IMR-90 (cell line): ENCODE results near the gene C16orf74. TPM values are rescaled to one million over a fixed set of nuclear protein-coding genes. Genes with fewer than 3 reads are reported as not detected.

ENCODE experiments used
- ATAC-seq: fragments of 200-7000 bp; cut with Tn5 transposase; 2 replicates; pipeline ENCODE4 v1.9.1; 2020; ENCODE audit warnings: low read depth, mild to moderate bottlenecking, moderate library complexity
- BruUV-seq: library from RNA; stranded (reverse); fragments of 400-500 nt; replicated peaks from 2 replicates; lab custom pipeline; 2021; lab: Mats Ljungman, UMichigan
- CTCF ChIA-PET: fragments of 300-600 bp; formaldehyde crosslinking; extraction: SDS; loops from one replicate; lab custom pipeline; 2021; ENCODE audit warnings: antibody characterized with exemption; lab: Yijun Ruan, JAX
- POLR2A ChIA-PET: fragments of 300-600 bp; sonication (Branson Sonifier 250); formaldehyde crosslinking; loops from one replicate; lab custom pipeline; 2022; ENCODE audit warnings: antibody characterized with exemption; ENCODE audit not compliant: unreplicated experiment; lab: Charles Lee
- DNase-seq: peaks from one replicate; pipeline ENCODE4 v3.0.0; 2013
- H2AFZ ChIP-seq: replicated peaks from 2 replicates; pipeline ENCODE3; 2013; ENCODE audit warnings: low read length, mild to moderate bottlenecking; ENCODE audit not compliant: poor library complexity
- H2AK5ac ChIP-seq: 2 replicates; pipeline ENCODE4 v1.6.1; 2013; ENCODE audit warnings: low read depth, low read length, inconsistent platforms
- H2AK9ac ChIP-seq: replicated peaks from 2 replicates; pipeline ENCODE3; 2013; ENCODE audit warnings: mild to moderate bottlenecking, low read depth, low read length, moderate library complexity; ENCODE audit not compliant: poor library complexity
- H2BK120ac ChIP-seq: 2 replicates; pipeline ENCODE4 v1.6.1; 2013; ENCODE audit warnings: low read depth, low read length, inconsistent platforms
- H2BK15ac ChIP-seq: 3 replicates; pipeline ENCODE4 v1.6.1; 2013; ENCODE audit warnings: low read depth, low read length, inconsistent platforms
- H2BK20ac ChIP-seq: 2 replicates; pipeline ENCODE4 v1.6.1; 2013; ENCODE audit warnings: low read depth, mild to moderate bottlenecking, inconsistent platforms, low read length, moderate library complexity
- H2BK5ac ChIP-seq: 2 replicates; pipeline ENCODE4 v1.6.1; 2013; ENCODE audit warnings: mild to moderate bottlenecking, low read depth, low read length, inconsistent platforms; ENCODE audit not compliant: poor library complexity, severe bottlenecking
- H3K14ac ChIP-seq: replicated peaks from 2 replicates; pipeline ENCODE4 v1.6.1; 2013; ENCODE audit warnings: low read depth, low read length, inconsistent platforms
- H3K18ac ChIP-seq: 2 replicates; pipeline ENCODE4 v1.6.1; 2013; ENCODE audit warnings: low read depth, low read length, control low read depth
- H3K23ac ChIP-seq: 2 replicates; pipeline ENCODE4 v1.6.1; 2013; ENCODE audit warnings: low read depth, low read length, inconsistent platforms
- H3K27ac ChIP-seq: 2 replicates; pipeline ENCODE4 v1.5.1; 2013; ENCODE audit warnings: mild to moderate bottlenecking, control low read depth, low read length; ENCODE audit not compliant: insufficient read depth
- H3K27me3 ChIP-seq: 2 replicates; pipeline ENCODE4 v1.6.1; 2013; ENCODE audit warnings: low read length; ENCODE audit not compliant: control insufficient read depth, insufficient read depth
- H3K36me3 ChIP-seq: 2 replicates; pipeline ENCODE4 v1.6.1; 2013; ENCODE audit warnings: low read length, mixed read lengths; ENCODE audit not compliant: control insufficient read depth, insufficient read depth
- H3K4ac ChIP-seq: 2 replicates; pipeline ENCODE4 v1.6.1; 2013; ENCODE audit warnings: low read depth, low read length, inconsistent platforms
- H3K4me1 ChIP-seq: 2 replicates; pipeline ENCODE4 v1.6.1; 2013; ENCODE audit warnings: low read length, mixed read lengths; ENCODE audit not compliant: control insufficient read depth, insufficient read depth
- H3K4me2 ChIP-seq: 2 replicates; pipeline ENCODE4 v1.6.1; 2013; ENCODE audit warnings: low read depth, mild to moderate bottlenecking, control low read depth, low read length, moderate library complexity
- H3K4me3 ChIP-seq: 2 replicates; pipeline ENCODE4 v1.5.1; 2013; ENCODE audit warnings: low read depth, mild to moderate bottlenecking, control low read depth, low read length, moderate library complexity; ENCODE audit not compliant: insufficient read depth
- H3K56ac ChIP-seq: 2 replicates; pipeline ENCODE4 v1.6.1; 2013; ENCODE audit warnings: low read length, inconsistent platforms; ENCODE audit not compliant: insufficient read depth; ENCODE audit errors: extremely low read depth
- H3K79me1 ChIP-seq, 2 experiments: 2 replicates each; pipeline ENCODE4 v1.6.1; 2013; ENCODE audit warnings: low read length in 2 of 2, inconsistent platforms in 1 of 2, low read depth in 1 of 2
- H3K9ac ChIP-seq: 2 replicates; pipeline ENCODE4 v1.6.1; 2013; ENCODE audit warnings: low read depth, low read length, control low read depth
- H3K9me1 ChIP-seq: 2 replicates; pipeline ENCODE4 v1.6.1; 2013; ENCODE audit warnings: low read length, inconsistent platforms; ENCODE audit not compliant: insufficient read depth
- H3K9me3 ChIP-seq: 2 replicates; pipeline ENCODE4 v1.6.1; 2013; ENCODE audit warnings: low read length; ENCODE audit not compliant: control insufficient read depth, insufficient read depth
- H4K20me1 ChIP-seq: 2 replicates; pipeline ENCODE4 v1.6.1; 2013; ENCODE audit warnings: low read length, inconsistent platforms; ENCODE audit not compliant: insufficient read depth
- H4K5ac ChIP-seq: 2 replicates; pipeline ENCODE4 v1.6.1; 2013; ENCODE audit warnings: mild to moderate bottlenecking, low read depth, low read length, control low read depth
- H4K8ac ChIP-seq, 2 experiments: 2 replicates each; pipeline ENCODE4 v1.6.1; 2013; ENCODE audit warnings: low read depth in 2 of 2, low read length in 2 of 2, control low read depth in 1 of 2, inconsistent platforms in 1 of 2
- H4K91ac ChIP-seq: 2 replicates; pipeline ENCODE4 v1.6.1; 2013; ENCODE audit warnings: low read depth, low read length, inconsistent platforms; ENCODE audit not compliant: insufficient read depth
- BHLHE40 ChIP-seq: fragments of 150-350 bp; IDR thresholded peaks from 2 replicates; pipeline ENCODE4 v1.6.1; 2016; ENCODE audit warnings: mild to moderate bottlenecking, low read depth, low read length
- CEBPB ChIP-seq: IDR thresholded peaks from 2 replicates; pipeline ENCODE4 v1.6.1; 2012; ENCODE audit warnings: low read depth, low read length, improper control_type of control experiment
- CHD1 ChIP-seq: IDR thresholded peaks from 2 replicates; pipeline ENCODE4 v1.6.1; 2012; ENCODE audit warnings: low read depth, low read length, improper control_type of control experiment
- FOS ChIP-seq: fragments of 150-350 bp; IDR thresholded peaks from 2 replicates; pipeline ENCODE4 v1.6.1; 2016; ENCODE audit warnings: low read depth, low read length
- MAFK ChIP-seq: IDR thresholded peaks from 2 replicates; pipeline ENCODE4 v1.6.1; 2012; ENCODE audit warnings: low read depth, low read length, improper control_type of control experiment
- MAZ ChIP-seq: IDR thresholded peaks from 2 replicates; pipeline ENCODE4 v1.6.1; 2012; ENCODE audit warnings: low read depth, mild to moderate bottlenecking, low read length, improper control_type of control experiment, moderate library complexity, borderline replicate concordance
- MXI1 ChIP-seq: IDR thresholded peaks from 2 replicates; pipeline ENCODE4 v1.6.1; 2012; ENCODE audit warnings: low read depth, mild to moderate bottlenecking, low read length, moderate library complexity, borderline replicate concordance
- NFE2L2 ChIP-seq: fragments of 150-350 bp; IDR thresholded peaks from 2 replicates; pipeline ENCODE4 v1.6.1; 2016; ENCODE audit warnings: low read depth, mild to moderate bottlenecking, low read length
- POLR2A ChIP-seq: IDR thresholded peaks from 2 replicates; pipeline ENCODE4 v1.6.1; 2012; ENCODE audit warnings: mild to moderate bottlenecking, low read depth, low read length
- RAD21 ChIP-seq: IDR thresholded peaks from 2 replicates; pipeline ENCODE4 v1.6.1; 2012; ENCODE audit warnings: low read length, improper control_type of control experiment
- RCOR1 ChIP-seq: IDR thresholded peaks from 2 replicates; pipeline ENCODE4 v1.6.1; 2012; ENCODE audit warnings: mild to moderate bottlenecking, low read length, improper control_type of control experiment; ENCODE audit not compliant: insufficient replicate concordance
- RFX5 ChIP-seq: IDR thresholded peaks from 2 replicates; pipeline ENCODE4 v1.8.0; 2012; ENCODE audit warnings: low read depth, mild to moderate bottlenecking, low read length, moderate library complexity
- SMC3 ChIP-seq: fragments of 150-350 bp; IDR thresholded peaks from 2 replicates; pipeline ENCODE4 v1.6.1; 2016; ENCODE audit warnings: low read depth, mild to moderate bottlenecking, antibody characterized with exemption, low read length, moderate library complexity
- WGBS, 2 experiments: methylation state at CpG; one replicate each; pipeline versions ENCODE4 v1.1.5 to v1.1.7; 2013; ENCODE audit warnings: missing lambda C conversion rate in 2 of 2; ENCODE audit not compliant: insufficient read length in 1 of 2; ENCODE audit errors: extremely low coverage in 2 of 2; 5-methylcytosine and 5-hydroxymethylcytosine counted together
- dilution Hi-C: fragments of 300-500 bp; cut with HindIII; formaldehyde crosslinking; loops from one replicate; pipeline ENCODE4 v1.14.3; 2018; ENCODE audit warnings: low sequenced_read_pairs; ENCODE audit not compliant: unreplicated experiment
- in situ Hi-C: fragments of 300-500 bp; cut with MboI; formaldehyde crosslinking; loops from 3 replicates; pipeline ENCODE4 v1.14.3; 2019; ENCODE audit warnings: low sequenced_read_pairs, inconsistent platforms, mixed read lengths
- intact Hi-C: fragments of 100-400 bp; cut with micrococcal nuclease; formaldehyde crosslinking; loops from 2 replicates; pipeline ENCODE4 v1.10.0; 2022
- polyA plus RNA-seq, 3 experiments: library from polyadenylated mRNA; depleted of rRNA; stranded (reverse); fragments of >200 nt; gene quantifications; 2 replicates each; pipeline ENCODE4 v1.2.3, GENCODE V29; 2012; ENCODE audit warnings: low replicate concordance in 1 of 3
- total RNA-seq: library from RNA; depleted of rRNA; stranded (reverse); fragments of >200 nt; gene quantifications from 2 replicates; pipeline ENCODE4 v1.2.3, GENCODE V29; 2012
- TF ChIP-seq, protein P1 (sequence below): fragments of 150-350 bp; IDR thresholded peaks from 2 replicates; pipeline ENCODE4 v1.6.1; 2017; ENCODE audit warnings: mild to moderate bottlenecking, antibody characterized with exemption, low read length, low read depth
- TF ChIP-seq, protein P2 (sequence below): fragments of 150-350 bp; IDR thresholded peaks from 2 replicates; pipeline ENCODE4 v1.6.1; 2016; ENCODE audit warnings: low read depth, mild to moderate bottlenecking, low read length, moderate library complexity, borderline replicate concordance
- TF ChIP-seq, protein P3 (sequence below): conservative IDR thresholded peaks from 2 replicates; pipeline ENCODE4 v1.5.1; 2012; ENCODE audit warnings: mild to moderate bottlenecking, low read depth, low read length, improper control_type of control experiment

C16orf74 gene
- total and polyA plus RNA-seq, 2 of the 4 experiments (the other 2 are of a cell fraction): 4.5 to 12.2 TPM

DNA sequence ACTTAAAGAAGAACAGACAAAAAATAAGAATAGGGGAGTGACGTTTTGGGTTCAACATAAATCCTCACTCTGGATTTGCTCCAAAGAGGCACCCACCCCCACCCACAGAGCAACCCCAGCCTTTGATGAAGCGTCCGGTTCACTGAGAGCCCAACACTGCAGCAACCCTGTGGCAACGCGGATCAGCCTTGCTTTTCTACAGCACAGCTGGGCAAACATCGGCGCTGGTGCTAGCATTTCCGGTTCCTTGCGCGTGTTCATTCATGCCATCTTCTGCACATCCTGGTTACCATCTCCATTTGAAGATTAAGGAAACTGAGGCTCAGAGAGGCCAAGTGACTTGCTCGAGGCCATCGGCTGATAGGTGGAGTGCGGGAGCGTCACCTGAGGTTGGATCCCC lies 53.5 kb downstream of the C16orf74 start:
- H4K91ac ChIP-seq: no peak overlapping the region
- 0 out of 2 replicates have a peak, but pooled peaks cover 3% of the 10 kb centered on the region for H3K4me1 ChIP-seq
- WGBS, 2 experiments: 84% methylated on average over 10 of the region's 14 CpGs; no CpG with 5 or more reads in 1 of the 2 experiments
- no peaks in the 10 kb centered on the region for H3K9me1 ChIP-seq
- H3K27ac ChIP-seq: no peak overlapping the region
- TF ChIP-seq, protein P1, sequence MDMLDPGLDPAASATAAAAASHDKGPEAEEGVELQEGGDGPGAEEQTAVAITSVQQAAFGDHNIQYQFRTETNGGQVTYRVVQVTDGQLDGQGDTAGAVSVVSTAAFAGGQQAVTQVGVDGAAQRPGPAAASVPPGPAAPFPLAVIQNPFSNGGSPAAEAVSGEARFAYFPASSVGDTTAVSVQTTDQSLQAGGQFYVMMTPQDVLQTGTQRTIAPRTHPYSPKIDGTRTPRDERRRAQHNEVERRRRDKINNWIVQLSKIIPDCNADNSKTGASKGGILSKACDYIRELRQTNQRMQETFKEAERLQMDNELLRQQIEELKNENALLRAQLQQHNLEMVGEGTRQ: no peak
- TF ChIP-seq MAZ (no peak), MXI1 (no peak), SMC3 (no peak), CHD1 (no peak), FOS (no peak), MAFK (no peak), RFX5 (no peak), RAD21 (no peak), NFE2L2 (no peak), CEBPB (no peak), BHLHE40 (no peak), POLR2A (no peak), RCOR1 (no peak)
- TF ChIP-seq, protein P2, sequence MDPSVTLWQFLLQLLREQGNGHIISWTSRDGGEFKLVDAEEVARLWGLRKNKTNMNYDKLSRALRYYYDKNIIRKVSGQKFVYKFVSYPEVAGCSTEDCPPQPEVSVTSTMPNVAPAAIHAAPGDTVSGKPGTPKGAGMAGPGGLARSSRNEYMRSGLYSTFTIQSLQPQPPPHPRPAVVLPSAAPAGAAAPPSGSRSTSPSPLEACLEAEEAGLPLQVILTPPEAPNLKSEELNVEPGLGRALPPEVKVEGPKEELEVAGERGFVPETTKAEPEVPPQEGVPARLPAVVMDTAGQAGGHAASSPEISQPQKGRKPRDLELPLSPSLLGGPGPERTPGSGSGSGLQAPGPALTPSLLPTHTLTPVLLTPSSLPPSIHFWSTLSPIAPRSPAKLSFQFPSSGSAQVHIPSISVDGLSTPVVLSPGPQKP: no peak
- TF ChIP-seq, protein P3, sequence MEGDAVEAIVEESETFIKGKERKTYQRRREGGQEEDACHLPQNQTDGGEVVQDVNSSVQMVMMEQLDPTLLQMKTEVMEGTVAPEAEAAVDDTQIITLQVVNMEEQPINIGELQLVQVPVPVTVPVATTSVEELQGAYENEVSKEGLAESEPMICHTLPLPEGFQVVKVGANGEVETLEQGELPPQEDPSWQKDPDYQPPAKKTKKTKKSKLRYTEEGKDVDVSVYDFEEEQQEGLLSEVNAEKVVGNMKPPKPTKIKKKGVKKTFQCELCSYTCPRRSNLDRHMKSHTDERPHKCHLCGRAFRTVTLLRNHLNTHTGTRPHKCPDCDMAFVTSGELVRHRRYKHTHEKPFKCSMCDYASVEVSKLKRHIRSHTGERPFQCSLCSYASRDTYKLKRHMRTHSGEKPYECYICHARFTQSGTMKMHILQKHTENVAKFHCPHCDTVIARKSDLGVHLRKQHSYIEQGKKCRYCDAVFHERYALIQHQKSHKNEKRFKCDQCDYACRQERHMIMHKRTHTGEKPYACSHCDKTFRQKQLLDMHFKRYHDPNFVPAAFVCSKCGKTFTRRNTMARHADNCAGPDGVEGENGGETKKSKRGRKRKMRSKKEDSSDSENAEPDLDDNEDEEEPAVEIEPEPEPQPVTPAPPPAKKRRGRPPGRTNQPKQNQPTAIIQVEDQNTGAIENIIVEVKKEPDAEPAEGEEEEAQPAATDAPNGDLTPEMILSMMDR: no peak
- H3K18ac ChIP-seq: no peak overlapping the region
- H4K20me1 ChIP-seq: no peaks in the 10 kb centered on the region; the same call in 1 of the 2 replicates
- H3K36me3 ChIP-seq: peaks cover 2% of the 10 kb centered on the region
- H3K9ac ChIP-seq: no peak overlapping the region
- H3K4me3 ChIP-seq: no peak overlapping the region
- no peak overlapping the region for H3K56ac ChIP-seq
- no peak overlapping the region for H2AFZ ChIP-seq
- no peak overlapping the region for H2AK9ac ChIP-seq
- H4K5ac ChIP-seq: no peak overlapping the region
- peaks cover 28% of the 10 kb centered on the region for H3K27me3 ChIP-seq
- DNase-seq: no peak
- no peak overlapping the region for H3K4ac ChIP-seq
- H3K4me2 ChIP-seq: no peak overlapping the region
- H3K14ac ChIP-seq: no peak overlapping the region
- intact Hi-C loops: no loop called here
- BruUV-seq: no TSS peak
- in situ Hi-C loops: no loop called here
- dilution Hi-C loops: no loop called here
- H3K79me1 ChIP-seq: no peaks in the 10 kb centered on the region
- H3K9me3 ChIP-seq: peaks cover 2% of the 10 kb centered on the region; the same call in 1 of the 2 replicates
- no peak overlapping the region for H4K8ac ChIP-seq
- ATAC-seq: no peak
- CTCF ChIA-PET: no interaction called here
- H2BK5ac ChIP-seq: no peak overlapping the region
- H2AK5ac ChIP-seq: no peak overlapping the region
- H3K23ac ChIP-seq: no peak overlapping the region
- POLR2A ChIA-PET: no interaction called here
- no peak overlapping the region for H2BK15ac ChIP-seq
- no peak overlapping the region for H2BK120ac ChIP-seq
- H2BK20ac ChIP-seq: no peak overlapping the region
